ENCODE results near the gene TMEM171.

The TMEM171 gene

GRCh38 chr5:73118391-73118973 lies 1.9 kb upstream of the TMEM171 start:
- H3K4me3 ChIP-seq (ENCODE audit: low read depth, low read length): no peak overlapping the region
- DNase-seq (ENCODE audit: low read depth): no peak
- no peak for TF ChIP-seq CTCF (IDR thresholded peaks at IDR 0.05; ENCODE audit: low read depth, low read length, missing control alignments)

- no peak for TF ChIP-seq CTCF (IDR thresholded peaks at IDR 0.05; ENCODE audit: low read depth, low read length, missing control alignments)
- DNase-seq (ENCODE audit: low read depth): no peak
- no peak overlapping the region for H3K4me3 ChIP-seq (ENCODE audit: low read depth, low read length)
Measured at GRCh38 chr5:73119451-73120157, 771 bp upstream of the TMEM171 start.

- no peak for DNase-seq (ENCODE audit: low read depth)
- H3K4me3 ChIP-seq (ENCODE audit: low read depth, low read length): no peak overlapping the region
- no peak for TF ChIP-seq CTCF (IDR thresholded peaks at IDR 0.05; ENCODE audit: low read depth, low read length, missing control alignments)
Measured at GRCh38 chr5:73121119-73121463, 716 bp downstream of the TMEM171 start.

GRCh38 chr5:73122875-73123810 lies 2.8 kb downstream of the TMEM171 start:
- DNase-seq (ENCODE audit: low read depth): no peak
- H3K4me3 ChIP-seq (ENCODE audit: low read depth, low read length): no peak overlapping the region
- no peak for TF ChIP-seq CTCF (IDR thresholded peaks at IDR 0.05; ENCODE audit: low read depth, low read length, missing control alignments)

GRCh38 chr5:73125289-73125688 lies 4.9 kb downstream of the TMEM171 start:
- no peak overlapping the region for H3K4me3 ChIP-seq (ENCODE audit: low read depth, low read length)
- DNase-seq (ENCODE audit: low read depth): no peak
- TF ChIP-seq CTCF (IDR thresholded peaks at IDR 0.05; ENCODE audit: low read depth, low read length, missing control alignments): no peak

GRCh38 chr5:73126381-73126780 lies 6.0 kb downstream of the TMEM171 start:
- H3K4me3 ChIP-seq (ENCODE audit: low read depth, low read length): no peak overlapping the region
- TF ChIP-seq CTCF (IDR thresholded peaks at IDR 0.05; ENCODE audit: low read depth, low read length, missing control alignments): no peak
- no peak for DNase-seq (ENCODE audit: low read depth)

Data from GM12864 (cell line).